A673 (cell line): ENCODE results near the gene ARF6.

Source experiments
- EZH2 ChIP-seq: fragments of 200-600 bp; sonication (generic); IDR thresholded peaks from 2 replicates; pipeline ENCODE4 v1.6.1; 2017; ENCODE audit warnings: borderline replicate concordance, low read depth, mild to moderate bottlenecking, mixed read lengths, antibody characterized with exemption, low read length; ENCODE audit not compliant: poor library complexity, severe bottlenecking
- TF ChIP-seq, protein P1 (sequence below): fragments of 300-800, 200-600 bp; sonication (generic); conservative IDR thresholded peaks from 2 replicates; pipeline ENCODE4 v1.5.1; 2017; ENCODE audit warnings: low read depth, mild to moderate bottlenecking, antibody characterized with exemption, low read length, moderate library complexity, mixed read lengths

DNA sequence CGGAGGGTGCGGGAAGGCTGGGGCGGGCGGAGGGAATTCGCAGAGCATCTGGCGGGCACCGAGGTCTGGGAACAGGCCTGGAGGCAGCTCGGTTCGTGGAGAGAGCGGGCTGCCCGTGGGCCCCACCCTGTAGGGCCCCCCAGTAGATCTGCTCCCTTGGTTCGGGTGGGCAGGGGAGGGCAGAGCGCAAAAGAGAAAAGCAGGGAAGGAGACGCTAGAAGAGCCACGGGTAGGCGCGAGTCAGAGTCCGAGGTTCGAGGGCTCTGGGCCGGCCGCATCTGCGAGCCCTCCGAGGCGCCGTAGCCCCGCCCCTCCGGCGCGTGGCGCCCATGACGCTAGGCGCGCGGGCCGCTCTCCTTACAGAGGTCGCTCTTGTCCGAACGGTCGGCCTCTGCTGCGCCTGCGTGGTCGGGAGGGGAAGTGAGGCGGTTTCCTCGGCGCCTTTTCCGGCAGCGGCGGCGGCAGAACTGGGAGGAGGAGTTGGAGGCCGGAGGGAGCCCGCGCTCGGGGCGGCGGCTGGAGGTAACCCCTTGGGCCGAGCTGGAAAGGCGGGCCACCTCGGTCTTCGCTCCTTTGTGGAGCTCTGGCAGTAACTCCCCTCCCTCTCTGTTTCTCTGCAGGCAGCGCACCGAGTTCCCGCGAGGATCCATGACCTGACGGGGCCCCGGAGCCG lies at the start of gene ARF6:
- TF ChIP-seq, protein P1, sequence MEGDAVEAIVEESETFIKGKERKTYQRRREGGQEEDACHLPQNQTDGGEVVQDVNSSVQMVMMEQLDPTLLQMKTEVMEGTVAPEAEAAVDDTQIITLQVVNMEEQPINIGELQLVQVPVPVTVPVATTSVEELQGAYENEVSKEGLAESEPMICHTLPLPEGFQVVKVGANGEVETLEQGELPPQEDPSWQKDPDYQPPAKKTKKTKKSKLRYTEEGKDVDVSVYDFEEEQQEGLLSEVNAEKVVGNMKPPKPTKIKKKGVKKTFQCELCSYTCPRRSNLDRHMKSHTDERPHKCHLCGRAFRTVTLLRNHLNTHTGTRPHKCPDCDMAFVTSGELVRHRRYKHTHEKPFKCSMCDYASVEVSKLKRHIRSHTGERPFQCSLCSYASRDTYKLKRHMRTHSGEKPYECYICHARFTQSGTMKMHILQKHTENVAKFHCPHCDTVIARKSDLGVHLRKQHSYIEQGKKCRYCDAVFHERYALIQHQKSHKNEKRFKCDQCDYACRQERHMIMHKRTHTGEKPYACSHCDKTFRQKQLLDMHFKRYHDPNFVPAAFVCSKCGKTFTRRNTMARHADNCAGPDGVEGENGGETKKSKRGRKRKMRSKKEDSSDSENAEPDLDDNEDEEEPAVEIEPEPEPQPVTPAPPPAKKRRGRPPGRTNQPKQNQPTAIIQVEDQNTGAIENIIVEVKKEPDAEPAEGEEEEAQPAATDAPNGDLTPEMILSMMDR: no peak; the same call in 1 of the 2 replicates
- TF ChIP-seq EZH2: no peak
